CD14-positive monocyte (primary cell): Measurements from ENCODE around the gene IGSF1. TPM values are rescaled to one million over a fixed set of nuclear protein-coding genes. Genes with fewer than 3 reads are reported as not detected.

Experiments used
- DNase-seq, 3 donors: peaks; one replicate each; pipeline ENCODE4 v3.0.0-alpha.2; 2011 to 2022
- H2AFZ ChIP-seq: 2 replicates; pipeline ENCODE4 v1.6.0; 2012; ENCODE audit warnings: mild to moderate bottlenecking, low read depth, low read length, inconsistent platforms; ENCODE audit not compliant: insufficient read depth, poor library complexity, severe bottlenecking
- H3K27ac ChIP-seq, 2 donors: 1 replicate in 1 of 2; 2 replicates in 1 of 2; pipeline ENCODE4 v1.5.1; 2012 to 2013; ENCODE audit warnings: low read length in 2 of 2, control low read depth in 1 of 2, inconsistent platforms in 1 of 2, low read depth in 1 of 2, mild to moderate bottlenecking in 1 of 2
- H3K27me3 ChIP-seq, 2 donors: one replicate each; pipeline versions ENCODE4 v1.6.0 to v1.6.1; 2011 to 2013; ENCODE audit warnings: low read length in 2 of 2; ENCODE audit not compliant: control insufficient read depth in 2 of 2, insufficient read depth in 2 of 2
- H3K36me3 ChIP-seq, 2 donors: replicated peaks in 1 of 2; 1 replicate in 1 of 2; 2 replicates in 1 of 2; pipeline versions ENCODE4 v1.5.1 to v1.6.1; 2012 to 2013; ENCODE audit warnings: low read length in 2 of 2, control low read depth in 1 of 2, inconsistent platforms in 1 of 2, mild to moderate bottlenecking in 1 of 2; ENCODE audit not compliant: insufficient read depth in 2 of 2, control insufficient read depth in 1 of 2
- H3K4me1 ChIP-seq, 2 donors: 1 replicate in 1 of 2; 2 replicates in 1 of 2; pipeline versions ENCODE4 v1.5.1 to v1.6.1; 2012 to 2013; ENCODE audit warnings: low read length in 2 of 2, control low read depth in 1 of 2, inconsistent platforms in 1 of 2, mild to moderate bottlenecking in 1 of 2, moderate library complexity in 1 of 2; ENCODE audit not compliant: insufficient read depth in 2 of 2, control insufficient read depth in 1 of 2
- H3K4me2 ChIP-seq: replicated peaks from 2 replicates; pipeline ENCODE3; 2012; ENCODE audit warnings: low read length, moderate library complexity, mild to moderate bottlenecking; ENCODE audit not compliant: poor library complexity, severe bottlenecking; ENCODE audit errors: extremely low read depth
- H3K4me3 ChIP-seq, 3 experiments: fragments of 200-600 bp in 1 of 3; sonication (generic) in 1 of 3; replicated peaks in 1 of 3; 1 replicate in 2 of 3; 2 replicates in 1 of 3; pipeline ENCODE4 v1.5.1; 2011 to 2013; ENCODE audit warnings: low read length in 3 of 3, mild to moderate bottlenecking in 3 of 3, control low read depth in 2 of 3, low read depth in 2 of 3, inconsistent platforms in 1 of 3, moderate library complexity in 1 of 3
- H3K79me2 ChIP-seq: 2 replicates; pipeline ENCODE4 v1.6.0; 2012; ENCODE audit warnings: mild to moderate bottlenecking, control low read depth, inconsistent platforms, low read length, moderate library complexity; ENCODE audit not compliant: insufficient read depth
- H3K9ac ChIP-seq: 2 replicates; pipeline ENCODE4 v1.6.0; 2017; ENCODE audit warnings: low read length, mild to moderate bottlenecking; ENCODE audit not compliant: insufficient read depth, poor library complexity, severe bottlenecking
- H3K9me3 ChIP-seq, 2 donors: replicated peaks in 1 of 2; 1 replicate in 1 of 2; 2 replicates in 1 of 2; pipeline versions ENCODE4 v1.5.1 to v1.6.1; 2012 to 2013; ENCODE audit warnings: low read length in 2 of 2, control low read depth in 1 of 2; ENCODE audit not compliant: control insufficient read depth in 1 of 2, insufficient read depth in 1 of 2
- H4K20me1 ChIP-seq: 2 replicates; pipeline ENCODE4 v1.6.0; 2012; ENCODE audit warnings: mild to moderate bottlenecking, low read length, control low read depth, moderate library complexity; ENCODE audit not compliant: insufficient read depth
- H3K27ac Mint-ChIP-seq, 7 donors: one replicate each; pipeline ENCODE4 v1.8.0; 2020; ENCODE audit warnings: mild to moderate bottlenecking in 7 of 7, mixed read lengths in 7 of 7, moderate library complexity in 6 of 7, inconsistent platforms in 2 of 7
- H3K27me3 Mint-ChIP-seq, 3 donors: one replicate each; pipeline ENCODE4 v1.8.0; 2021 to 2022; ENCODE audit warnings: low read depth in 3 of 3, mild to moderate bottlenecking in 3 of 3, mixed read lengths in 3 of 3, moderate library complexity in 3 of 3, inconsistent platforms in 1 of 3
- H3K36me3 Mint-ChIP-seq, 2 donors: one replicate each; pipeline ENCODE4 v1.8.0; 2020; ENCODE audit warnings: mixed read lengths in 2 of 2, inconsistent platforms in 1 of 2, mild to moderate bottlenecking in 1 of 2
- H3K4me1 Mint-ChIP-seq: one replicate; pipeline ENCODE4 v1.8.0; 2020; ENCODE audit warnings: mild to moderate bottlenecking, mixed read lengths
- H3K4me3 Mint-ChIP-seq, 2 donors: one replicate each; pipeline ENCODE4 v1.8.0; 2020; ENCODE audit warnings: mild to moderate bottlenecking in 2 of 2, mixed read lengths in 2 of 2, moderate library complexity in 1 of 2
- H3K9me3 Mint-ChIP-seq, 7 donors: one replicate each; pipeline ENCODE4 v1.8.0; 2020 to 2022; ENCODE audit warnings: mixed read lengths in 7 of 7, mild to moderate bottlenecking in 6 of 7, moderate library complexity in 6 of 7, inconsistent platforms in 2 of 7
- CTCF ChIP-seq: fragments of 200-600 bp; IDR thresholded peaks from one replicate; pipeline ENCODE4 v1.8.0; 2022; ENCODE audit warnings: antibody characterized with exemption, mild to moderate bottlenecking
- WGBS: methylation state at CpG from one replicate; pipeline ENCODE4 v1.1.5; 2013; ENCODE audit warnings: missing lambda C conversion rate; ENCODE audit not compliant: insufficient coverage; 5-methylcytosine and 5-hydroxymethylcytosine counted together
- intact Hi-C, 2 donors: fragments of 100-400 bp; cut with micrococcal nuclease; formaldehyde crosslinking; loops; one replicate each; pipeline versions ENCODE4 v1.15.0 to v1.15.1; 2023
- polyA plus RNA-seq, 3 donors: library from polyadenylated mRNA; depleted of rRNA in 1 of 3; unstranded in 2 of 3; stranded (reverse) in 1 of 3; fragments of 300-500 nt in 2 of 3; fragments of >200 nt in 1 of 3; fragmentation: Illumina TruSeq in 2 of 3; gene quantifications; 1 replicate in 2 of 3; 2 replicates in 1 of 3; pipeline ENCODE4 v1.2.3, GENCODE V29; 2012 to 2021

IGSF1 gene
- polyA plus RNA-seq, 3 donors = not detected

DNA sequence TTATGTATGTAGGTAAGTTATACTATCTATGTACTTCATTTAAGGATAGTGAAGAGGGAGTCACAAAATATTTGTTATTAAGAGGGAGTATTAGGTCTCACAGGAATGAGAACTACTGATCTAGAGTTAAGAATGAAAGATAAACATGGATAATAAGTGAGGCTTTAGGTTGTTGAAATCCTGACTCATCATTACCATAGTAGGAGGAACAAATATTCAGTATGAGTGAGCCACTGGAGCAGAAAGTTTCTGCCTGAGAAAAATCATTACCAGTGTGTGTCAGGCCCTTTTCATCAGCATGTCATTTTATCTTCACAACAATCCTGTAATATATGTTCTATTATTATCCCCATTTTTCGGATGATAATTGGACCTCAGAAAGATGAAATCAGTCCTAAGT lies 27.2 kb upstream of the IGSF1 start:
- H3K79me2 ChIP-seq = no peaks in the 10 kb centered on the region
- H3K36me3 Mint-ChIP-seq = no peaks in the 10 kb centered on the region
- peaks cover 0 to 5% of the 10 kb centered on the region in 2 donors for H3K27me3 ChIP-seq
- no CpG with 5 or more reads among the region's 1 CpG for WGBS
- peaks cover 0 to 6% (median 0%) of the 10 kb centered on the region in 3 donors for H3K27me3 Mint-ChIP-seq
- DNase-seq = no peak
- no peak overlapping the region for H3K27ac ChIP-seq
- no peak overlapping the region for H3K9ac ChIP-seq
- H3K9me3 Mint-ChIP-seq = peaks cover 0 to 4% (median 0%) of the 10 kb centered on the region in 7 donors
- no peak overlapping the region for H3K27ac Mint-ChIP-seq
- H3K4me2 ChIP-seq = no peak overlapping the region
- no peaks in the 10 kb centered on the region for H4K20me1 ChIP-seq
- no peaks in the 10 kb centered on the region for H3K4me1 ChIP-seq
- no peak overlapping the region for H3K4me3 Mint-ChIP-seq
- no peaks in the 10 kb centered on the region for H3K4me1 Mint-ChIP-seq
- H3K36me3 ChIP-seq = no peaks in the 10 kb centered on the region
- H3K9me3 ChIP-seq = no peaks in the 10 kb centered on the region
- no peak for TF ChIP-seq CTCF
- no peak overlapping the region for H2AFZ ChIP-seq
- intact Hi-C loops = no loop called here
- H3K4me3 ChIP-seq = no peak overlapping the region

DNA sequence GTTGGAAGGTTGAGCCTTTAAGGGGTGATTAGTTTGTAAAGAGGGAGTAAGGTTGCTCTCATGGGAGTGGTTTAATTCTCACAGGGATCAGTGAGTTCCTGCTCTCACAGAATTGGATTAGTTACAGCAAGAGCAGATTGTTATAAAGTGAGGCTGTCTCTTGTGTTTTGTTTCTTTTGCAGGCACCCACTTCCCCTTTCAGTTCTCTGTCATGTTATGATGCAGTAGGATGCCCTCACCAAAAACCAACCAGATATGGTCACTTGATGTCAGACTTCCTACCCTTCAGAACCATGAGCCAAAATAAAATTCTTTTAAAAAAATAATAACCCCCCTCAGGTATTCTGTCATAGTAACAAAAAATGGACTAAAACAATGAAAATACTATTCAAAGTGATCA lies 19.9 kb upstream of the IGSF1 start:
- no peaks in the 10 kb centered on the region for H3K79me2 ChIP-seq

More for the DNA sequence above, 19.9 kb upstream of the IGSF1 start:
- H3K4me1 ChIP-seq = no peaks in the 10 kb centered on the region
- Mint-ChIP-seq H3K36me3 (no peaks in the 10 kb centered on the region), H3K27me3 (peaks cover 0 to 3% (median 2%) of the 10 kb centered on the region in 3 donors), H3K4me1 (no peaks in the 10 kb centered on the region), H3K27ac (no peak overlapping the region), H3K4me3 (no peak overlapping the region), H3K9me3 (no peaks in the 10 kb centered on the region)
- H3K9ac ChIP-seq = no peak overlapping the region
- H3K27me3 ChIP-seq = peaks cover 0 to 2% of the 10 kb centered on the region in 2 donors
- no peak overlapping the region for H3K4me3 ChIP-seq
- no peak overlapping the region for H2AFZ ChIP-seq
- H3K36me3 ChIP-seq = no peaks in the 10 kb centered on the region
- H4K20me1 ChIP-seq = no peaks in the 10 kb centered on the region
- DNase-seq = no peak
- H3K27ac ChIP-seq = no peak overlapping the region
- no peak for TF ChIP-seq CTCF
- no peaks in the 10 kb centered on the region for H3K9me3 ChIP-seq
- intact Hi-C loops = no loop called here
- H3K4me2 ChIP-seq = no peak overlapping the region
